Pons (tissue), 1 donor: ENCODE data around the gene KARS1.
"Not testable (repeated sequence)": the region's sequence is repeated elsewhere in the genome, so short reads cannot be mapped to it uniquely, and the experiment has no call there.

Experiments used
- DNase-seq: peaks from one replicate; pipeline ENCODE4 v3.0.0-alpha.2; 2016; ENCODE audit warnings: low spot score

Gene KARS1

GRCh38 chr16:75624921-75625334 lies 22.5 kb downstream of the KARS1 start:
- DNase-seq = no peak

GRCh38 chr16:75622761-75623605 lies 24.5 kb downstream of the KARS1 start, which contains the start of gene ADAT1:
Gene ADAT1 (minus strand): TSS chr16:75623281. CDS start chr16:75620799, 2,482 bp downstream.
- peak; percentile 97 for DNase-seq

GRCh38 chr16:75621170-75621477 lies 26.3 kb downstream of the KARS1 start:
- DNase-seq = peak; percentile 53

- DNase-seq = no peak
These were observed 26.9 kb downstream of the KARS1 start for GRCh38 chr16:75620326-75621169.

GRCh38 chr16:75618780-75619179 lies 28.7 kb downstream of the KARS1 start:
- no peak for DNase-seq

- DNase-seq = no peak
These were observed 30.3 kb downstream of the KARS1 start for GRCh38 chr16:75617121-75617520.

- DNase-seq = no peak
These were observed 30.9 kb downstream of the KARS1 start for GRCh38 chr16:75616521-75617010.

GRCh38 chr16:75615619-75616018 lies 31.8 kb downstream of the KARS1 start:
- no peak for DNase-seq

GRCh38 chr16:75614066-75614897 lies 33.2 kb downstream of the KARS1 start:
- no peak for DNase-seq

GRCh38 chr16:75606507-75606906 lies 41.0 kb downstream of the KARS1 start:
- DNase-seq = no peak

GRCh38 chr16:75603241-75603640 lies 44.2 kb downstream of the KARS1 start:
- no peak for DNase-seq

- DNase-seq = no peak
These were observed 47.8 kb downstream of the KARS1 start for GRCh38 chr16:75599452-75600277.

- no peak for DNase-seq
These were observed 53.3 kb downstream of the KARS1 start for GRCh38 chr16:75593825-75594820.

- DNase-seq = no peak
These were observed 54.2 kb downstream of the KARS1 start for GRCh38 chr16:75593308-75593707.

GRCh38 chr16:75591927-75592326 lies 55.5 kb downstream of the KARS1 start:
- DNase-seq = not testable (repeated sequence)

GRCh38 chr16:75590920-75591843 lies 56.3 kb downstream of the KARS1 start:
- DNase-seq = peak; percentile 84

- DNase-seq = peak; percentile 43
These were observed 58.2 kb downstream of the KARS1 start for GRCh38 chr16:75589306-75589705.

GRCh38 chr16:75588716-75589115 lies 58.7 kb downstream of the KARS1 start:
- DNase-seq = no peak

GRCh38 chr16:75584108-75584507 lies 63.4 kb downstream of the KARS1 start:
- DNase-seq = no peak
